SU-DHL-6 (cell line): Measurements from ENCODE around the gene TMPO.
"Not testable (repeated sequence)": the region's sequence is repeated elsewhere in the genome, so short reads cannot be mapped to it uniquely, and the experiment has no call there.

Experiments used
- CTCF ChIP-seq: fragments of 200-600 bp; sonication (generic); IDR thresholded peaks from one replicate; pipeline ENCODE4 v1.5.1; 2017; ENCODE audit warnings: antibody characterized with exemption, mild to moderate bottlenecking, low read length, moderate library complexity; ENCODE audit not compliant: insufficient read depth, poor library complexity, severe bottlenecking
- EZH2phosphoT487 ChIP-seq: fragments of 200-600 bp; sonication (generic), shearing (Covaris generic); conservative IDR thresholded peaks from 2 replicates; pipeline ENCODE4 v1.6.1; 2018; ENCODE audit warnings: mild to moderate bottlenecking, antibody characterized with exemption, low read length, moderate library complexity, mixed read lengths

- TF ChIP-seq CTCF, EZH2phosphoT487: not testable (repeated sequence)
Measured at GRCh38 chr12:98501266-98501629, 14.1 kb upstream of the TMPO start.
